Peyer's patch (tissue), 4 donors: ENCODE data around the gene ABCC4.

Source experiments
- POLR2A ChIP-seq, 2 donors: fragments of 450-650 bp; IDR thresholded peaks; one replicate each; pipeline ENCODE4 v1.5.1; 2017; ENCODE audit warnings: antibody characterized with exemption in 2 of 2, mild to moderate bottlenecking in 2 of 2, moderate library complexity in 2 of 2
- TF ChIP-seq, protein P1 (sequence below), 6 experiments: fragments of 450-650 bp in 4 of 6; fragments of 200-600 bp in 2 of 6; sonication (generic) in 1 of 6; IDR thresholded peaks; one replicate each; pipeline ENCODE4 v1.5.1; 2017 to 2019; ENCODE audit warnings: antibody characterized with exemption in 6 of 6, mild to moderate bottlenecking in 3 of 6, moderate library complexity in 1 of 6

DNA sequence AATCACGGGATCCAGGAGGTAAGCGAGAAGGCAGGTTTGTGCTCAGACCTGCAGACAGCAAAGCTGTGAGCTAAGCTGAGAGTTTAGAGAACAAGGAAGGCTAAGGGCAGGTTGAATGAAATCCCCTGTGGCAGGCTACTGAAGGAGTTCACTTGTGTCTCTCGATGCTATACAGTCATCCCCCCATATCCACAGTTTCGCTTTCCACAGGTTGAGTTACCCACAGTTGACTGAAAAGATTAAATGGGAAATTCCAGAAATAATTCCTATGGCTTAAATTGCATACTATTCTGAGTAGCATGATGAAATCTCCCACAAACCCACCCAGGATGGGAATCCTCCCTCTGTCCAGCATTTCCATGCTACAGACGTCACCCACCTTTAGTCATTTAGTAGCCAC lies 49.6 kb downstream of the ABCC4 start:
- TF ChIP-seq, protein P1, sequence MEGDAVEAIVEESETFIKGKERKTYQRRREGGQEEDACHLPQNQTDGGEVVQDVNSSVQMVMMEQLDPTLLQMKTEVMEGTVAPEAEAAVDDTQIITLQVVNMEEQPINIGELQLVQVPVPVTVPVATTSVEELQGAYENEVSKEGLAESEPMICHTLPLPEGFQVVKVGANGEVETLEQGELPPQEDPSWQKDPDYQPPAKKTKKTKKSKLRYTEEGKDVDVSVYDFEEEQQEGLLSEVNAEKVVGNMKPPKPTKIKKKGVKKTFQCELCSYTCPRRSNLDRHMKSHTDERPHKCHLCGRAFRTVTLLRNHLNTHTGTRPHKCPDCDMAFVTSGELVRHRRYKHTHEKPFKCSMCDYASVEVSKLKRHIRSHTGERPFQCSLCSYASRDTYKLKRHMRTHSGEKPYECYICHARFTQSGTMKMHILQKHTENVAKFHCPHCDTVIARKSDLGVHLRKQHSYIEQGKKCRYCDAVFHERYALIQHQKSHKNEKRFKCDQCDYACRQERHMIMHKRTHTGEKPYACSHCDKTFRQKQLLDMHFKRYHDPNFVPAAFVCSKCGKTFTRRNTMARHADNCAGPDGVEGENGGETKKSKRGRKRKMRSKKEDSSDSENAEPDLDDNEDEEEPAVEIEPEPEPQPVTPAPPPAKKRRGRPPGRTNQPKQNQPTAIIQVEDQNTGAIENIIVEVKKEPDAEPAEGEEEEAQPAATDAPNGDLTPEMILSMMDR (IDR thresholded peaks at IDR 0.05), result no peak
- no peak for TF ChIP-seq POLR2A (IDR thresholded peaks at IDR 0.05)
